Neural cell (in vitro differentiated cells): ENCODE results near the gene IL1RAP. TPM values are rescaled to one million over a fixed set of nuclear protein-coding genes. Genes with fewer than 3 reads are reported as not detected.

Source experiments
- H2AFZ ChIP-seq: fragments of 200-600, 300-800 bp; sonication (generic), shearing (Covaris generic); 2 replicates; pipeline ENCODE4 v1.6.0; 2014; ENCODE audit warnings: low read depth, mild to moderate bottlenecking, antibody characterized with exemption, low read length, moderate library complexity
- H3F3A ChIP-seq: fragments of 200-600 bp; shearing (Covaris generic); 2 replicates; pipeline ENCODE4 v1.6.1; 2016; ENCODE audit warnings: mild to moderate bottlenecking, moderate library complexity, mixed read lengths, antibody characterized with exemption, low read length; ENCODE audit not compliant: insufficient read depth, poor library complexity, severe bottlenecking
- H3K27ac ChIP-seq: fragments of 200-600, 300-800 bp; sonication (generic), shearing (Covaris generic); 2 replicates; pipeline ENCODE4 v1.5.1; 2014; ENCODE audit warnings: mild to moderate bottlenecking, low read length, moderate library complexity
- H3K27me3 ChIP-seq: fragments of 300-800, 200-600 bp; sonication (generic), shearing (Covaris generic); 2 replicates; pipeline ENCODE4 v1.6.0; 2014; ENCODE audit warnings: mild to moderate bottlenecking, low read depth, low read length, moderate library complexity; ENCODE audit not compliant: insufficient read depth
- H3K36me3 ChIP-seq: fragments of 300-800, 200-600 bp; sonication (generic), shearing (Covaris generic); 2 replicates; pipeline ENCODE4 v1.5.1; 2014; ENCODE audit warnings: mild to moderate bottlenecking, antibody characterized with exemption, low read length, moderate library complexity; ENCODE audit not compliant: insufficient read depth
- H3K4me2 ChIP-seq: fragments of 300-800, 200-600 bp; sonication (generic), shearing (Covaris generic); 2 replicates; pipeline ENCODE4 v1.6.0; 2014; ENCODE audit warnings: mild to moderate bottlenecking, low read length
- H3K4me3 ChIP-seq: fragments of 300-800, 200-600 bp; sonication (generic), shearing (Covaris generic); 2 replicates; pipeline ENCODE4 v1.5.1; 2014; ENCODE audit warnings: mild to moderate bottlenecking, low read length, moderate library complexity
- H3K79me2 ChIP-seq: fragments of 200-600 bp; shearing (Covaris generic); replicated peaks from 2 replicates; pipeline ENCODE4 v1.6.0; 2014; ENCODE audit warnings: mild to moderate bottlenecking, low read length, moderate library complexity; ENCODE audit not compliant: insufficient read depth
- H3K9ac ChIP-seq: fragments of 300-800, 200-600 bp; sonication (generic), shearing (Covaris generic); 2 replicates; pipeline ENCODE4 v1.6.1; 2016; ENCODE audit warnings: mild to moderate bottlenecking, low read length, mixed read lengths
- H3K9me2 ChIP-seq: fragments of 200-600 bp; shearing (Covaris generic); 2 replicates; pipeline ENCODE4 v1.6.1; 2016; ENCODE audit warnings: mild to moderate bottlenecking, low read length, mixed read lengths; ENCODE audit not compliant: insufficient read depth
- H3K9me3 ChIP-seq: fragments of 200-600, 300-800 bp; sonication (generic), shearing (Covaris generic); 2 replicates; pipeline ENCODE4 v1.6.1; 2016; ENCODE audit warnings: mild to moderate bottlenecking, mixed run types, low read length, moderate library complexity, mixed read lengths
- H4K20me1 ChIP-seq: fragments of 200-600 bp; shearing (Covaris generic); 2 replicates; pipeline ENCODE4 v1.6.1; 2016; ENCODE audit warnings: mild to moderate bottlenecking, mixed run types; ENCODE audit not compliant: insufficient read depth
- EP300 ChIP-seq: fragments of 450-650 bp; conservative IDR thresholded peaks from 2 replicates; pipeline ENCODE4 v1.6.1; 2014; ENCODE audit warnings: antibody characterized with exemption, mild to moderate bottlenecking, moderate library complexity; ENCODE audit not compliant: poor library complexity, severe bottlenecking
- EZH2 ChIP-seq: fragments of 200-600, 300-800 bp; shearing (Covaris generic), sonication (generic); IDR thresholded peaks from 2 replicates; pipeline ENCODE4 v1.6.1; 2014; ENCODE audit warnings: antibody characterized with exemption, low read length, borderline replicate concordance, mild to moderate bottlenecking; ENCODE audit not compliant: insufficient read depth, poor library complexity, severe bottlenecking
- MXI1 ChIP-seq: fragments of 450-650 bp; conservative IDR thresholded peaks from 2 replicates; pipeline ENCODE4 v1.6.1; 2014; ENCODE audit warnings: antibody characterized with exemption, mild to moderate bottlenecking; ENCODE audit not compliant: poor library complexity, severe bottlenecking
- POLR2AphosphoS5 ChIP-seq: IDR thresholded peaks from 2 replicates; pipeline ENCODE4 v1.6.1; 2012
- RAD21 ChIP-seq: fragments of 450-650 bp; conservative IDR thresholded peaks from 2 replicates; pipeline ENCODE4 v1.6.1; 2014; ENCODE audit warnings: antibody characterized with exemption, mild to moderate bottlenecking, moderate library complexity
- SMC3 ChIP-seq: fragments of 450-650 bp; conservative IDR thresholded peaks from 2 replicates; pipeline ENCODE4 v1.6.1; 2014; ENCODE audit warnings: antibody characterized with exemption, mild to moderate bottlenecking, moderate library complexity; ENCODE audit not compliant: poor library complexity
- TAF1 ChIP-seq: IDR thresholded peaks from 2 replicates; pipeline ENCODE4 v1.6.1; 2012; ENCODE audit warnings: low read depth
- polyA plus RNA-seq: library from polyadenylated mRNA; depleted of rRNA; stranded (reverse); fragments of >200 nt; gene quantifications from 2 replicates; pipeline ENCODE4 v1.2.3, GENCODE V29; 2014
- TF ChIP-seq, protein P1 (sequence below): fragments of 450-650 bp; IDR thresholded peaks from 2 replicates; pipeline ENCODE4 v1.5.1; 2014; ENCODE audit warnings: antibody characterized with exemption, mild to moderate bottlenecking, moderate library complexity; ENCODE audit not compliant: poor library complexity, severe bottlenecking
- TF ChIP-seq, protein P2 (sequence below): IDR thresholded peaks from 2 replicates; pipeline ENCODE4 v1.6.1; 2012; ENCODE audit warnings: borderline replicate concordance

Gene IL1RAP
- polyA plus RNA-seq, 1 donor from 2014 or later: 24.6 TPM

GRCh38 chr3:190562866-190563510 lies 49.1 kb downstream of the IL1RAP start:
- Histone ChIP-seq H3F3A (no peaks in the 10 kb centered on the region), H4K20me1 (no peaks in the 10 kb centered on the region), H3K27ac (no peak overlapping the region), H3K9me2 (no peaks in the 10 kb centered on the region), H3K4me3 (no peak overlapping the region), H3K27me3 (no peaks in the 10 kb centered on the region), H3K9ac (no peak overlapping the region), H3K4me2 (no peak overlapping the region), H3K36me3 (no peaks in the 10 kb centered on the region), H2AFZ (no peak overlapping the region), H3K79me2 (no peaks in the 10 kb centered on the region), H3K9me3 (no peaks in the 10 kb centered on the region)
- TF ChIP-seq SMC3: no peak
- no peak for TF ChIP-seq RAD21
- TF ChIP-seq, protein P1, sequence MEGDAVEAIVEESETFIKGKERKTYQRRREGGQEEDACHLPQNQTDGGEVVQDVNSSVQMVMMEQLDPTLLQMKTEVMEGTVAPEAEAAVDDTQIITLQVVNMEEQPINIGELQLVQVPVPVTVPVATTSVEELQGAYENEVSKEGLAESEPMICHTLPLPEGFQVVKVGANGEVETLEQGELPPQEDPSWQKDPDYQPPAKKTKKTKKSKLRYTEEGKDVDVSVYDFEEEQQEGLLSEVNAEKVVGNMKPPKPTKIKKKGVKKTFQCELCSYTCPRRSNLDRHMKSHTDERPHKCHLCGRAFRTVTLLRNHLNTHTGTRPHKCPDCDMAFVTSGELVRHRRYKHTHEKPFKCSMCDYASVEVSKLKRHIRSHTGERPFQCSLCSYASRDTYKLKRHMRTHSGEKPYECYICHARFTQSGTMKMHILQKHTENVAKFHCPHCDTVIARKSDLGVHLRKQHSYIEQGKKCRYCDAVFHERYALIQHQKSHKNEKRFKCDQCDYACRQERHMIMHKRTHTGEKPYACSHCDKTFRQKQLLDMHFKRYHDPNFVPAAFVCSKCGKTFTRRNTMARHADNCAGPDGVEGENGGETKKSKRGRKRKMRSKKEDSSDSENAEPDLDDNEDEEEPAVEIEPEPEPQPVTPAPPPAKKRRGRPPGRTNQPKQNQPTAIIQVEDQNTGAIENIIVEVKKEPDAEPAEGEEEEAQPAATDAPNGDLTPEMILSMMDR: no peak
- TF ChIP-seq POLR2AphosphoS5: no peak
- no peak for TF ChIP-seq MXI1
- no peak for TF ChIP-seq EZH2

DNA sequence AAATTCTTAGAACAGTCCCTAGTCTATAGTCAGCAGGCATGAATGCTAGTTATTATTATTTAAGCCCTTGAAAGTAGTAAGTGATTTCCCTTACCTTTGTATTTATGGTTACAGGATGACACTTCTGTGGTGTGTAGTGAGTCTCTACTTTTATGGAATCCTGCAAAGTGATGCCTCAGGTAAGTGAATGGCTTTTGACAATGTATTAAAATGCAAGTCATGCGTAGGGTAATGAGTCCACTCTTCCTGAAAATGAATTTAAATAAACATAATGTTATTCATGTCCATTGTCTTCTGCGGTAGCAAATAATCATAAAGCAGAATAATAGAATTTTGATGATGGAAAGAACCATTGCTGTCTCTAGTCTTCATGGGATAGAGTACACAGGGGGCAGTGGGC lies 50.3 kb downstream of the IL1RAP start:
- Histone ChIP-seq H3K36me3 (no peaks in the 10 kb centered on the region), H4K20me1 (no peaks in the 10 kb centered on the region), H3K4me3 (no peak overlapping the region), H3K4me2 (no peak overlapping the region), H2AFZ (no peak overlapping the region), H3K9me2 (no peaks in the 10 kb centered on the region), H3K79me2 (no peaks in the 10 kb centered on the region), H3F3A (no peaks in the 10 kb centered on the region), H3K27me3 (no peaks in the 10 kb centered on the region), H3K27ac (no peak overlapping the region), H3K9me3 (no peaks in the 10 kb centered on the region), H3K9ac (no peak overlapping the region)
- TF ChIP-seq, protein P2, sequence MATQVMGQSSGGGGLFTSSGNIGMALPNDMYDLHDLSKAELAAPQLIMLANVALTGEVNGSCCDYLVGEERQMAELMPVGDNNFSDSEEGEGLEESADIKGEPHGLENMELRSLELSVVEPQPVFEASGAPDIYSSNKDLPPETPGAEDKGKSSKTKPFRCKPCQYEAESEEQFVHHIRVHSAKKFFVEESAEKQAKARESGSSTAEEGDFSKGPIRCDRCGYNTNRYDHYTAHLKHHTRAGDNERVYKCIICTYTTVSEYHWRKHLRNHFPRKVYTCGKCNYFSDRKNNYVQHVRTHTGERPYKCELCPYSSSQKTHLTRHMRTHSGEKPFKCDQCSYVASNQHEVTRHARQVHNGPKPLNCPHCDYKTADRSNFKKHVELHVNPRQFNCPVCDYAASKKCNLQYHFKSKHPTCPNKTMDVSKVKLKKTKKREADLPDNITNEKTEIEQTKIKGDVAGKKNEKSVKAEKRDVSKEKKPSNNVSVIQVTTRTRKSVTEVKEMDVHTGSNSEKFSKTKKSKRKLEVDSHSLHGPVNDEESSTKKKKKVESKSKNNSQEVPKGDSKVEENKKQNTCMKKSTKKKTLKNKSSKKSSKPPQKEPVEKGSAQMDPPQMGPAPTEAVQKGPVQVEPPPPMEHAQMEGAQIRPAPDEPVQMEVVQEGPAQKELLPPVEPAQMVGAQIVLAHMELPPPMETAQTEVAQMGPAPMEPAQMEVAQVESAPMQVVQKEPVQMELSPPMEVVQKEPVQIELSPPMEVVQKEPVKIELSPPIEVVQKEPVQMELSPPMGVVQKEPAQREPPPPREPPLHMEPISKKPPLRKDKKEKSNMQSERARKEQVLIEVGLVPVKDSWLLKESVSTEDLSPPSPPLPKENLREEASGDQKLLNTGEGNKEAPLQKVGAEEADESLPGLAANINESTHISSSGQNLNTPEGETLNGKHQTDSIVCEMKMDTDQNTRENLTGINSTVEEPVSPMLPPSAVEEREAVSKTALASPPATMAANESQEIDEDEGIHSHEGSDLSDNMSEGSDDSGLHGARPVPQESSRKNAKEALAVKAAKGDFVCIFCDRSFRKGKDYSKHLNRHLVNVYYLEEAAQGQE: no peak
- TF ChIP-seq POLR2AphosphoS5 (no peak), TAF1 (no peak), EP300 (no peak), EZH2 (no peak), MXI1 (no peak), RAD21 (no peak), SMC3 (no peak)
- TF ChIP-seq, protein P1: no peak
